Umbilical cord (tissue), 2 donors: ENCODE results near the gene TUBA3C. TPM values are rescaled to one million over a fixed set of nuclear protein-coding genes. Genes with fewer than 3 reads are reported as not detected.
"Not testable (repeated sequence)": the region's sequence is repeated elsewhere in the genome, so short reads cannot be mapped to it uniquely, and the experiment has no call there.

Experiments used
- DNase-seq: peaks from one replicate; pipeline ENCODE4 v3.0.0-alpha.2; 2015; ENCODE audit warnings: low spot score
- total RNA-seq: library from RNA; depleted of rRNA; stranded (reverse); fragments of >200 nt; gene quantifications from one replicate; pipeline ENCODE4 v1.2.3, GENCODE V29; 2014; ENCODE audit warnings: low replicate concordance; ENCODE audit not compliant: insufficient read depth

Gene TUBA3C
- not detected for total RNA-seq

DNA sequence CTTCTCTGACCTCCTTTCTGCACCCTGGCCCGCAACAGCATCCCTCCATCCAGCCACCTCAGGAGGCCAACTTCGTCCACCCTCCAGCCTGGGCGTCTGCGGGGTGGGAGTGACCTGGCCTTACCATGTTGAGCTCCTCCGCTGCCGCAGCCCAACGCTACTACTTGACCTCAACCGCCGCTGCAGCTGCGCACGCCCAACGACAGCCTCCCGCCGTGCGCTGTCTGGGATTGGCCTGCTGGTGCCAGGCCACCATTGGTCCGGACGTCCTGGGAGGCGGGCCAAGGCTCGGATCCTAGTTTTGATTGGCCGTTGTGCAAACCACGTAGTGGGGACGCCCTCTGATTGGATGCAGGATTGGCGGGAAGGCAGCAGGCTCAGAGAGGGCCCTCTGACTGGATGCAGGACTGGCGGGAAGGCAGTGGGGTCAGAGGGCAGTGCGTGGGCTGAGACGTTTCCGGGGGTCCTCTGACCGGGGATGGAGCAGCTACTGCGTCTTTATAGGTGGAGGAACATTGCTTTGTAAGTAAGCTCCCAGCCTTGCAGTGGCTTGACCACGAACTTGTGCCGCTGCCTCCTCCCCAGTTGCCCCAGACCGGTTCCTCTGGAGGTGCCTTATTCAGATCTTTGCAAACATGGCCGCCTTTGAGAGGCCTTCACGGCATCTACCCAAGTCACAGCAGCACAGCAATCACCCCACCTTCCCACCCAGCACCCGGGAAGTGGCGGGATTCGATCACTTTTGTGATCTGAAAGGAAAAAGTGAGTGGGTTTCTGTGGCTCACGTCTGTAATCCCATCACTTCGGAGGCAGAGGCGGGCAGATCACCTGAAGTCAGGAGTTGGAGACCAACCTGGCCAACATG lies at the start of gene TUBA3C:
TUBA3C (minus strand) TSS at position 204 of the 865 bp plus-strand sequence; CDS start at position 127, 77 bp downstream.
- DNase-seq: no peak

DNA sequence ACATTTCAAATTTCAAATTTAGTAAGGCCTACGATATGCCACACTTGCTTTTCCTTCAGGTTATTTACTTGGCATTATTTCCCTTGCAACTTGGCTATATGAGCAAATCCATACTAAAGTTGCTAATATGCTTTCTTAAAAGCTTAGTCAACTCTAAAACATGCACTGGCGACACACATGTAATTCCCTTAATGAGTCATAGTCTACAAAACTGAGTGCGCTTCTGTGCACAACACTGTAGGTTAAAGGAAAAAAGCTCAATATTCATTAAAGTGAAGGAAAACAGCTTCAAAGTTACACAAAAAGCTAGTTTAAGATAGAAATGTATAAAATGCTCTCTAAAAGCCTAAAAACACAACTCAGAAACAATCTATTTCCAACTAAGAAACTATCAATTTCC lies 25.8 kb upstream of the TUBA3C start:
- DNase-seq: not testable (repeated sequence)

DNA sequence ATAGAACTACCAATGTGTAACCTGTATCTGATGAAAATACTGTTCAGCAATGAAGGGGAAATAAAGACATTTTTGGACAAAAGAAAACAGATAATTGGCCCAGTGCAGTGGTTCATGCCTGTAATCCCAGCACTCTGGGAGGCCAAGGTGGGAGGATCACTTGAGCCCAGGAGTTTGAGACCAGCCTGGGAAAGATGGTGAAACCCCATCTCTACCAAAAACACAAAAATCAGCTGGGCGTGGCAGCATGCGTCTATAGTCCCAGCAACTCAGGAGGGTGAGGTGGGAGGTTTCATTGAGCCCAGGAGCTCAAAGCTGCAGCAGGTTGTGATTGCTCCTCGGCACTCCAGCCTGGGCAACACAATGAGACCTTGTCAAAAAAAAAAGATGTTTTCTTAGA lies 11.0 kb upstream of the TUBA3C start:
- not testable (repeated sequence) for DNase-seq

DNA sequence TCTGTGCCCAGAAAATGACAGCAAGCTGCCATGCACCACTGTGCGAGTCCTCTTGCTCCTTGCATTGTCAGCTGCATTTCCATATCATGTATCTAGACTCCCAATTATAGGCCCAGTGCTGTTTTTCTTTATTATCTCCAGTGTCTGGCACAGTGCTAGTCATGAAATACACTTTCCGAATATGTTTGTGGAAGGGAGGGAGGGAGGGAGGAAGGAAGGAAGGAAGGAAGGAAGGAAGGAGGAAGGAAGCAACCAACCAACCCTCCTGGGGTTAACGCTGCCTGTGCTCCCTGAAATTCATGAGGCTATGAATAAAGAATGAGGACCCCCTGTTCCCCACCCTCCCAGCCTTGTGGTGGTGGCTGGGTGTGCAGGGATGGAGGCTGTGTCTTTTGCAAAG lies 8.3 kb upstream of the TUBA3C start:
- DNase-seq: not testable (repeated sequence)

DNA sequence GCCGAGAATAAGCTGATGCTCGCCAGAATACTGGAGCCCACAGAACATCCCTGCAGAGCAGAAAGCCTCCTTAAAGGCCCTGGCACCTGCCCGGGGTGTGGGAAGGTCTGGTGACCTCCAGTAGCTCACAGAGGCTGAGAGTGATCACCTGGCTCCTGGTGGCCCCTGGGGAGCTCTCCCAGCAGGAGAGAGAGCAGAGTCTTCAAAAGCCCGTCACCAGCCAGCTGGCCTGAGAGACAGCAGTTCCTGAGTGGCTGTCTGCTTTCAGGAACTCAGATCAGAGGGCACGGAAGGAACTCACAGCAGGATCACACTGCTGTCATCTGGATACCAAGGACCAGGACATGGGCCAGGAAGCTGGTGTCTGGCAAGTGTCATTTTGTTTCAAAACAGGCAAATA lies 7.7 kb upstream of the TUBA3C start:
- not testable (repeated sequence) for DNase-seq

DNA sequence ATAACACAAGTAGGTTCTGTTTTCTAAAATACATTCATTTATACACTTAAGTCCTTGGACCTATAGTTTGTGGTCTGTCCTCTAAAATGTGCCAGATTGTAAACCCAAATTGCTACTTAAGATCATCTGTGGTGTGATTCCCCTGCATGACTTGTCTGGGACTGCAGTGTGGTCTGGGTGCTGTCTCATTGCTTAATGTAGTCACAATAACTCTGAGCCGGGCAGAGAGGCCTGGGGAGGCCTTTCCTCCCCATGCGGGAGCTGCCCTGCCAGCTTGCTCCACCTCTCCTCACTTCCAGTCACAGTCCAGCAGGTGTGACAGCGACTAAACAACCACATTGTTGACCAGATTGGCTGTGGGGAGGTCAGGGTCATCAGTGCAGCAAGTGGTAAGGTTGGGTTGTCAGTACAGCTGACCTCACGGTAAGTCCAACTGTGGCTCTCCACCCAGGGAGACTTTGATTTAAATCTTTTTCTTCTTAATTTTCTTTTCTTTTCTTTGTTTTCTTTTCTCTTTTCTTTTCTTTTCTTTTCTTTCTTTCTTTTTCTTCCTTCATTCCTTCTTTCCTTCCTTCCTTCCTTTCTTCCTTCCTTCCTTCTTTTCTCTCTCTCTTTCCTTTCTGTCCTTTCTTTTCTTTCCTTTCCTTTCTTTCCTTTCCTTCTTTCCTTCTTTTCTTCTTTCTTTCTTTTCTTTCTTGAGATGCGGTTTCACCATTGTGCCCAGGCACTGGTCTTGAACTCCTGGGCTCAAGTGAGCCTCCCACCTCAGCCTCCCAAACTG lies 4.4 kb upstream of the TUBA3C start:
- no peak for DNase-seq

DNA sequence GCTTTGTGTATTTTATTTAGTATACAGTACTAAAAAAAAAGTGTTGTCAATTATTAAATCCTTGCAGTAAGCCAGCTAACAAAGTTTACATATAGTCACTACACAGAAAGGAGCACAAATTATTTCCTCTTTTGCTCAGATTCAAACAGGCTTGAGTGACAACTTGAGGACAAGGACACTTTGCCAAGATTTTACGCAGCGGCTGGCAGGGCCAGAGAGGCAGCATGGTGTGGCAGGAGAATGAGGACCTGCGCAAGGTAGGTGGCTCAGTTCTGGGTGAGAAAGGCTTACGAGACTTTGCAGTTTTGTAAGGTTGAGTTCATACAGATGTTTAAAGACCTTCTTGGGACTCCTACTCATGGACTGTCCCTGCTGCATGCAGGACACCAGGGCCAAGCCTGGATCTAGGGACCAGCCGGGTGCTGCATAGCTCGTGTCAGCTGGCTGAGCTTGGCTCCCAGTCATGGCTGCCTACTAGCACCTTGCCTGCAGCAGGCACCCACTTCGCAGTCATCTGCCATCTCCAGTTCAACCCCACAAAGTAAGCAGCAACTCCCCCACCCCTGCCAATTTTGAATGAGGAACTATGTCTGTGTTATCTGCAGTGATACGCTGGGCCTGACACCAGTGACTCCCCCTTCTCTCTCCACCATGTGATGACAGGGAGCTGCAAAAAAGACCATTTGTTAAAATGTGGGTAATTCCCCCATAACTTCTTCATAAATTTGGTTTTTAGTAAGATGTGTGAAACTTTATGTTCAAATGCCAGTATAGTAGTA lies 3.7 kb upstream of the TUBA3C start:
- no peak for DNase-seq

DNA sequence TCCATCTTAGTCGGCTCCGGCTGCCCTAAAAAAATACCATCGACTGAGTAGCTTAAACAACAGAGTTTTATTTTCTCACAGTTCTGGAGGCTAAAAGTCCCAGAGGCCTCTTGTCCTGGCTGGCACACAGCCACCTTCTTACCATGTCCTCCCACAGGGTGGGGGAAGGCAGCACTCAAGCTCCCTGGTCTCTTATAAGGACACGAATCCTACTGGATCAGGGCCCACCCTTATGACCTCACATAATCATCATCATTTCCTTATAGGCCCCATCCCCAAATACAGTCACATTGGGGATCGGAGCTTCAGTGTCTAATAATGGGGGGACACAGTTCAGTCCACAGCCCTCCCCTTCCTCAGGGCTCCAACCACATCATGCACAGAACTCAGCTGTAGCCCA lies 2.6 kb upstream of the TUBA3C start:
- DNase-seq: no peak

DNA sequence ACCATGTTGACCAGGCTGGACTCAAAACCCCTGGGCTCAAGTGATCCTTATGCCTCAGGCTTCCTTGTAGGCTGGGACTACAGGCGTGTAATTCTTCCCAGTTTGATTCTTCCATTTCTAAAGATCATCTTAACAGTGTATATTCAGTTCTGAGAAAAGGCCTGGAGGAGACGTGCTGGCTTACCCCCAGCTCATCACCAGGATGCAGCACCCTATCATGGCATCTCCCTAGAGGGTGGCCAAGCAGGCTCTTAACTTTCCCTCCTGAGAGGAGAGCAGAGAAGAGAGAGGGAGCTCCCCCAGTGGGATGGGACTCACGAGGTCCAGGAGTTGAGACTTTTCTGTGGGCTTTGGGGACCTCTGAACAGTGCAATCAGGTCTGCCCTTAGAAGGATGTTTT lies 2.1 kb upstream of the TUBA3C start:
- DNase-seq: no peak

DNA sequence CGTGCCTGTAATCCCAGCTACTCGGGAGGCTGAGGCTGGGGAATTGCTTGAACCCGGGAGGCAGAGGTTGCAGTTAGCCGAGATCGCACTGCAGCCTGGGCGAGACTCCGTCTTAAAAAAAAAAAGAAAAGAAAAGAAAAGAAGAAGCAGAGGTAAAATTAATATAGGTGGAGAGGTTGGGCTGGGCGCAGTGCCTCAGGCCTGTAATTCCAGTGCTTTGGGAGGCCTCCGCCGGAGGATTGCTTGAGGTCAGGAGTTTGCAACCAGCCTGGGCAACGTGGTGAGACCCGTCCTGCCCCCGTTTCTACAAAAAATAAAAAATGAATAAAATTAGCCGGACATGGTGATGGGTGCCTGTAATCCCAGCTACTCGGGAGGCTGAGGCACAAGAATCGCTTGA lies 912 bp upstream of the TUBA3C start:
- DNase-seq: no peak

DNA sequence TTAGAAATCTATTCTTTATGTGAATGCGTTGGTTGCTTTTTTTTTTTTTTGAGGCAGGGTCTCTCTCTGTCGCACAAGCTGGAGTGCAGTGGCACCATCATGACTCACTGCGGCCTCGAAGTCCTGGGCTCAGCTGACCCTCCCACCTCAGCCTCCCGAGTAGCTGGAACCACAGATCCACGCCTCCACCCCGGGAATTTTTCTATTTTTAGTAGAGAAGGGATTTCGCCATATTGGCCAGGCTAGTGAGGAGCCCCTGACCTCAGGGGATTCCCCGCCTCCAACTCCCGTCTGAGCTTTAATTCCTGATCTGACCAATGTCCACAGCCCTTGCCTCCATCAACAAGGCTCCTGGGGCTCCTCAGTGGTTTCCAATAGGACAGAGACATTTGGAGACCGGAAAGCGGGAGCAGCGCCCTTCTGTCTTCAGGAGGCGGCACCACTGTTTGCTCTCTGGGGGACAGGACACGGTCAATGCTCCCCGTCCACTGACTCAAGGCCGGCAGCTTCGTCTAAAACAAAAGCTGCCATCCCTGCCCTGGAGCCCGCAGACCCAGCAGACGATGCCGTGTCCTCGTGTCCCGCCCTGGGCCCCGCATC lies 503 bp downstream of the TUBA3C start:
- DNase-seq: no peak

DNA sequence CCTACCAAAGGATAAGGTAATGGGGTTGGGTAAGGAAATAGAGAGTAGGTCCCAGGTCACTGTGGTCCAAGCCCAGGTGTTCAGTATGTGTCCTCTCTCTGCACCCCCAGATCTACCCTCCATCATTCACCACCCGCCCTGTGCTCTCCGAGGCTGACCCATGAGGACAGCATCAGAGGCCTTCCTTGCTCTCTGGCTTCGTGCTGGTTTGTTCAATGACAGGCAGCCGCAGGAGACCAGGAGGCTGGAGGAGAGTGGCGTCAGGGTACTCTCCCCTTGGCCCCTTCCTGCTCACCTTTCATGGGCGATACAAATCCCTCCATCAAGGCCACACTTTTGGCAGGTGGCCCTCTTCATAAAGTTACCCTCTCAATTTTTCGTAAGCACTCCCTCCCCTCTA lies 1.7 kb downstream of the TUBA3C start:
- DNase-seq: no peak

DNA sequence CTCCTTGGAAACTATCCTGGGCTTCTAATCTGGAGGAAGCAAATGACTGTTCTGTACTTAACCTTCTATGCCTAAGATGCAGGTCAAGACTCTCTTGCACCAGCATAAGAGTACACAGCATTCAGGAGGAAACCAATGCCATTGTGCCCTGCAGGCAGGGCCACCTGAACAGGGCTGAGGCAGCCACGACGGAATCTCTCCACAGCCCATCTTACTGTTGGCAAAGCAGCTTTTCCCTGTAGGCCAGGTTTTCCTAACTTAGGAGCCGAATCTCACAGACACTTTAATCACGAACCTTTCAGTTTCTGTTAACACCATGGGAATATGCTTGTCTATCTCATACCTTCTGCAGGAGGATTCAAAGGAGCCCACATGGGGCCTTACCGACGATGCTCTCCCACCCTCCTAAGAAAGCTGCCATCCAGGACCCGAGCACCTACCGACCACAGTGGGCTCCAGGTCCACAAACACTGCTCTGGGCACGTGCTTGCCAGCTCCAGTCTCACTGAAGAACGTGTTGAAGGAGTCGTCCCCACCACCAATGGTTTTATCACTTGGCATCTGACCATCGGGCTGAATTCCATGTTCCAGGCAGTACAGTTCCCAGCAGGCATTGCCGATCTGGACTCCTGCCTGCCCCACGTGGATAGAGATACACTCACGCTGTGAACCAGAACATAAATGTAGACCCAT lies 2.6 kb downstream of the TUBA3C start:
- no peak for DNase-seq

DNA sequence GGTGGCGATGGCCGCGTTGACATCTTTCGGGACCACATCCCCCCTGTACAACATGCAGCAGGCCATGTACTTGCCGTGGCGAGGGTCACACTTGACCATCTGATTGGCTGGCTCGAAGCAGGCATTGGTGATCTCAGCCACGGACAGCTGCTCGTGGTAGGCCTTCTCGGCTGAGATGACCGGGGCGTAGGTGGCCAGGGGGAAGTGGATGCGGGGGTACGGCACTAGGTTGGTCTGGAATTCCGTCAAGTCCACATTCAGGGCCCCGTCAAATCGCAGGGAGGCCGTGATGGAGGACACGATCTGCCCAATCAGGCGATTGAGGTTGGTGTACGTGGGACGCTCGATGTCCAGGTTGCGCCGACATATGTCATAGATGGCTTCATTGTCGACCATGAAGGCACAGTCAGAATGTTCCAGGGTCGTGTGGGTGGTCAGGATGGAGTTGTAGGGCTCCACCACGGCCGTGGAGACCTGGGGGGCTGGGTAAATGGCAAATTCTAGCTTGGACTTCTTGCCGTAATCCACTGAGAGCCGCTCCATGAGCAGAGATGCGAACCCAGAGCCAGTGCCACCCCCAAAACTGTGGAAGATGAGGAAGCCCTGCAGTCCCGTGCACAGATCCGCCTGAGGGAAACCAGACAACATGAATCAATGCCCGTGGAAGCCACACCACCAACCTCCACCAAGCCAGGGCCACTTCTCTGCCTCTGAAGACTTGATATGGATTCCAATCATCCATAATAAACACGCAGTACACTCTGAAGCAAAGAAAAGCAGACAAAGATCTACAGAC lies 4.4 kb downstream of the TUBA3C start:
- not testable (repeated sequence) for DNase-seq

DNA sequence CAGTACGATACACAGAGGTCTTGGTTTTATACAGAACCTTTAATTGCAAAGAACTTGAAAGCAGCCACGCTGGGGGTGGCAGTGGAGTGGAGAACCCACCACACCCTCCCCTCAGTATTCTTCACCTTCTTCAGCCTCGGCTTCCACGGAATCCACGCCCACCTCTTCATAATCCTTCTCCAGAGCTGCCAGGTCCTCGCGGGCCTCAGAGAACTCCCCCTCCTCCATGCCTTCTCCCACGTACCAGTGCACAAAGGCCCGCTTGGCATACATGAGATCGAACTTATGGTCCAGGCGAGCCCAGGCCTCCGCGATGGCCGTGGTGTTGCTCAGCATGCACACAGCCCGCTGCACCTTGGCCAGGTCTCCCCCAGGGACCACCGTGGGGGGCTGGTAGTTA lies 7.9 kb downstream of the TUBA3C start:
- DNase-seq: no peak

DNA sequence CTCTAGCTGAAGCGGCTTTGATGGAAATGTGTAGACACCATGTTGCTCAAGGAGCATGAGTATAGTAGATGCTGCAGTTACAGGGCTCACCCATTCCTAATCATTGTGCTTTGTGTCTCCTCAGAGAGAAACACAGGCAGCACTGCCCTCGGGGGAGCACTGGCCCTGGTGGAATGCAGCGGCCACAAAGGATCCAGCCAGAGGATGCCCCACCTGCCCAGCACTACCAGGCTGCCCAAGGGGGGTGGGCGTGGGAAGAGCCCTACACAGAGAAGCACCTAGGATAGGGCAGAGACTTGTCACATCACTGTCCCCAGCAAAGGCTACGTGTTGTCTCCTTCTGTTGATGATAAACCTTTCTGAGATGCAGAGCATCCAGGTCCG lies 9.0 kb downstream of the TUBA3C start:
- no peak for DNase-seq

DNA sequence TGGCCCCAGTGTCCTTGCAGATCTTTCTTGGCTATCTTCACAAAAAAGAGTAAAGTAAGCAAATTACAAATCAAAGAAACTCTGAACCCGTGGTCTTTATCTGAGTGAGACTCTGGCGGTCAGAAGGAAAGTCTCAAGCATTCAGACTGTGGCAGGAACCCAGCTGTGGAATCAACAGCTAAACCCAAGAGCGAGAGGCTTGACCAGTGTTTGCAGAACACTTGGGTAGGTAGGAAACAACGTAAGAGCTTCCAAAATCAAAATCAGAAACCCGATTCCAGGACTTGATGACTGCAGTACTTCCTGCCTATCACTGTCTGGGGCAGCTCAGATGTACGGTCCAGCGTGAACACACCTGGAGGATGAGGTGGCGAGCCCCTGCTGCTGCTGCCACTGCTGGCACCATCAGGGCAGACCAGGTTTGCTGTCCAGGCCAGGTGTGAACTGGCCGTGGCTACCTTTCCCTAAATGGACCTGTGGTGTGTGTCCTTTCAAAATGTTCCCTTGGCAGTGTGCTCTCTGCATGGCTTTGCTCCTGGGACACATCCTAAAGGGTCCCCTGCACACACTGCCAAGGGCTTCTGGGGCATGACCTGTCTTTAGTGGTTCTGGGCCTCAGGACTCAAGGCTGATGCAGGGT lies 9.5 kb downstream of the TUBA3C start:
- DNase-seq: no peak

DNA sequence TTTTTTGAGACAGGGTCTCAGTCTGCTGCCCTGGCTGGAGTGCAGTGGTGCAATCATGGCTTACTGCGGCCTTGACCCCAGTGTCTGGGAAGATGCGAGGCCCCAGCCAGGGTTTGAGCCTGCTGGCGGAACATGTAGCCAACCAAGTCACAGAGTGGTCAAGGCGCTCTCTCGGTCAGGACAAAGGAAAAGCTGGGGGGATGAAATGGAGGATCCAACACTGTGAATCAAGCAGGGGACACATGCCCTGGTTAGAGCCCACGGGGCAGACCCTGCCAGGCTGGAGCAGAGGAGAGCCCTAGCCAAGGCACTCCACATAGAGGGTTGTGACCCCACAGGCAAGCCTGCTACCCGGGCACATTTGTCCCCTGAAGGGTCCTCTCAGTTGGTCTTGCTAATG lies 10.1 kb downstream of the TUBA3C start:
- no peak for DNase-seq

DNA sequence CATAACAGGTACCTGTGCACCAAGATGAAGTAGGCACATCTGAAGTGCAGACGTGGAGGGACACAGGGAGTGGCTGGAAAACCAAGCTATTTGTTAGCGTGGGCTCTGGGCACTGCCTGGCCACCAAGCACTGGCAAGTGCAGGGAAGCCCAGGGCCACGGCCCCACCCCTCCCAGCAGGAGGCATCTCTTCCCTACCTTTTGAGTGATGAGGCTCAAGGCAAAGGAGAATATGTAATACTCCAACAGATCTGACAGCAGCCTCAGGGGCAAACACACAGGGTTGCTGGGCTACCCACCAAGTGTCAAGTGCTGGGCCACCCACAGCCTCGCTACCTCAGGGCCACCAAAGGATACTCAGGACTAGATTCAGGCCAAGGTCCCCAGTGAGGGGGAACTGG lies 11.6 kb downstream of the TUBA3C start:
- no peak for DNase-seq

DNA sequence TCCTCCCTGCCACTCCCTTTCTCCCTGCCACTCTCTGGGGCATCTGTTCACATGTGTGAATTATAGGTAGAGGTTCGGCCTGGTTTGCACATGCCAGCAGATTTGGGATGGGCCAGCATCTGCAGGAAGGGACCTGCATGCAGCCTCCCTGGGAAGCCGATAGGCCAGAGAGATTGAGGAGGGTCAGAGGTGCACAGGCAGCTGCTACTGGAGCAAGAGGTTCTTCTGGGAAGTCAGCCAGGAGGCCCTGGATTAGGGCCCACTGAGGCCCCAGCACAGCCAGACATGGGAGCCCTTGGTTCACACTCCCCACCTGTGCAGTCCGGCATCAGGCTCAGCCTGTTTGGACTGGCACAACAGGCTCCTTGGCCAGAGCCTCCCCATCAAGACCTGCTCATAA lies 12.1 kb downstream of the TUBA3C start:
- DNase-seq: no peak
